Lower leg skin (tissue), 4 donors: Measurements from ENCODE around the gene HOXD9. TPM values are rescaled to one million over a fixed set of nuclear protein-coding genes. Genes with fewer than 3 reads are reported as not detected.

Source experiments
- DNase-seq, 2 donors: peaks; one replicate each; pipeline ENCODE4 v3.0.0-alpha.2; 2019; ENCODE audit warnings: low spot score in 2 of 2
- H3K4me3 ChIP-seq: fragments of 200-600 bp; sonication (generic); 2 replicates; pipeline ENCODE4 v1.5.1; 2017; ENCODE audit warnings: mild to moderate bottlenecking, low read depth; ENCODE audit not compliant: poor library complexity, severe bottlenecking
- POLR2A ChIP-seq, 2 donors: fragments of 450-650 bp; IDR thresholded peaks; one replicate each; pipeline ENCODE4 v1.6.1; 2016 to 2017; ENCODE audit warnings: antibody characterized with exemption in 2 of 2, mild to moderate bottlenecking in 1 of 2, moderate library complexity in 1 of 2
- WGBS, 2 donors: methylation state at CpG; one replicate each; pipeline ENCODE4 v1.1.5; 2018; 5-methylcytosine and 5-hydroxymethylcytosine counted together
- intact Hi-C: fragments of 100-400 bp; cut with DNase I; formaldehyde crosslinking; loops from one replicate; pipeline ENCODE4 v1.15.0; 2023; ENCODE audit warnings: low total_unique reads
- total RNA-seq, 4 donors: library from RNA; depleted of rRNA; stranded (reverse); fragments of >200 nt; gene quantifications; one replicate each; pipeline ENCODE4 v1.1.0, GENCODE V29; 2016
- TF ChIP-seq, protein P1 (sequence below), 3 donors: fragments of 450-650 bp; IDR thresholded peaks; one replicate each; pipeline ENCODE4 v1.5.1; 2016; ENCODE audit warnings: antibody characterized with exemption in 3 of 3, mild to moderate bottlenecking in 3 of 3, moderate library complexity in 2 of 3

HOXD9 gene
- total RNA-seq, 4 donors from 2014 or later: 0.89 to 5.3 (median 2.1) TPM

DNA sequence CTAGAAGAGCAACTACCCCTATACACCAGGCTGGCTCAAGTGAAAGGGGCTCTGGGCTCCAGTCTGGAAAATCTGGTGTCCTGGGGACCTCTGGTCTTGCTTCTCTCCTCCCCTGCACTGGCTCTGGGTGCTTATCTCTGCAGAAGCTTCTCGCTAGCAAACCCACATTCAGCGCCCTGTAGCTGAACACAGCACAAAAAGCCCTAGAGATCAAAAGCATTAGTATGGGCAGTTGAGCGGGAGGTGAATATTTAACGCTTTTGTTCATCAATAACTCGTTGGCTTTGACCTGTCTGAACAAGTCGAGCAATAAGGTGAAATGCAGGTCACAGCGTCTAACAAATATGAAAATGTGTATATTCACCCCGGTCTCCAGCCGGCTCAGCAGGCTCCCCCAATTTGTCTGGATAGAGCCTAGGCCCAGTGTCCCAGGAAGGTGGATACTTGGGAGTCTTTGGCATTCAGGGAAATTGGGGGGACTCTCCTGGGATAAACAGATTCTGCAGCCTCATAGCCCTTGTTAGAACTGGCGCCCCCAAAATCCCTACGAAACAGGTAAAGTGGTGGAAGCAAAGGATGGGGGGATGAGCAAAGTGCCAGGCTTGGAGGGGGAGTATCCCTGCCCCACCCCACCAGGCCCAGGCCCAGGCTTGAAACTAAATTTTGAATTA, 26.4 kb downstream of the HOXD9 start:
- TF ChIP-seq POLR2A (IDR thresholded peaks at IDR 0.05): no peak
- TF ChIP-seq, protein P1, sequence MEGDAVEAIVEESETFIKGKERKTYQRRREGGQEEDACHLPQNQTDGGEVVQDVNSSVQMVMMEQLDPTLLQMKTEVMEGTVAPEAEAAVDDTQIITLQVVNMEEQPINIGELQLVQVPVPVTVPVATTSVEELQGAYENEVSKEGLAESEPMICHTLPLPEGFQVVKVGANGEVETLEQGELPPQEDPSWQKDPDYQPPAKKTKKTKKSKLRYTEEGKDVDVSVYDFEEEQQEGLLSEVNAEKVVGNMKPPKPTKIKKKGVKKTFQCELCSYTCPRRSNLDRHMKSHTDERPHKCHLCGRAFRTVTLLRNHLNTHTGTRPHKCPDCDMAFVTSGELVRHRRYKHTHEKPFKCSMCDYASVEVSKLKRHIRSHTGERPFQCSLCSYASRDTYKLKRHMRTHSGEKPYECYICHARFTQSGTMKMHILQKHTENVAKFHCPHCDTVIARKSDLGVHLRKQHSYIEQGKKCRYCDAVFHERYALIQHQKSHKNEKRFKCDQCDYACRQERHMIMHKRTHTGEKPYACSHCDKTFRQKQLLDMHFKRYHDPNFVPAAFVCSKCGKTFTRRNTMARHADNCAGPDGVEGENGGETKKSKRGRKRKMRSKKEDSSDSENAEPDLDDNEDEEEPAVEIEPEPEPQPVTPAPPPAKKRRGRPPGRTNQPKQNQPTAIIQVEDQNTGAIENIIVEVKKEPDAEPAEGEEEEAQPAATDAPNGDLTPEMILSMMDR (IDR thresholded peaks at IDR 0.05): no peak
- intact Hi-C loops: no loop called here

DNA sequence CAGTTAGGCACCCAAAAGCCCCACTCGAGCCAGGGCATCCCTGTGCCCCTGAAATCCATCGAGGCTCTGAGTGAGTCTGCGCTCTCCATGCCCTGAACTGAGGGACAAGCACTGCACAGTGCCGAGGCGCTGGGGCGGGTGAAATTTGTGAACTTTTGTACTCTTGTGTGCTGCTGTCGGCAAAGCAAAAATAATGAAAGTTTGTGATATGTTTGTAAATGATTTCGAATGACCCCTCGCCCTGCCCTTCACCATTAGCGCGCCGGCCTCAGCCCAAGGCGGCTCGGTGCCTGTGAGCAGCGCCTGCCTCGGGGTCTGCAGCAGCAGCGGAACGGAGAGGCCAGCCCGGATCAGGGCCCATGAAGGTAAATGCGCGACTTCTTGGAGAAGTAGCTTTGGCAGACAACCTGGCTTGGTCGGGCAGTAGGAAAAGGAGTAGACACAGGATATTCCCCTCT, 27.0 kb downstream of the HOXD9 start:
- H3K4me3 ChIP-seq: no peak overlapping the region
- intact Hi-C loops: no loop called here
- no peak for TF ChIP-seq POLR2A (IDR thresholded peaks at IDR 0.05)
- TF ChIP-seq, protein P1 (IDR thresholded peaks at IDR 0.05): no peak
- DNase-seq: no peak
- 59 to 74% methylated on average over 22 of the region's 22 CpGs for WGBS, 2 donors

More for the DNA sequence above, 26.4 kb downstream of the HOXD9 start:
- no peak overlapping the region for H3K4me3 ChIP-seq
- 57 to 67% methylated on average over 11 of the region's 11 CpGs for WGBS, 2 donors
- DNase-seq: peak in 1 of 2 donors; percentile 68

- intact Hi-C loops: no loop called here
- H3K4me3 ChIP-seq: no peak overlapping the region
- TF ChIP-seq, protein P1 (IDR thresholded peaks at IDR 0.05): no peak
- TF ChIP-seq POLR2A (IDR thresholded peaks at IDR 0.05): no peak
- peak in 1 of 2 donors; percentile 77 for DNase-seq
- WGBS, 2 donors: 64 to 75% methylated on average over 24 of the region's 24 CpGs
Measured at GRCh38 chr2:176149939-176150583, 27.5 kb downstream of the HOXD9 start.

- TF ChIP-seq, protein P1 (IDR thresholded peaks at IDR 0.05): no peak
- TF ChIP-seq POLR2A (IDR thresholded peaks at IDR 0.05): no peak
- peak in 1 of 2 donors; percentile 75 for DNase-seq
- intact Hi-C loops: no loop called here
- WGBS, 2 donors: 66 to 73% methylated on average over 14 of the region's 14 CpGs
- H3K4me3 ChIP-seq: no peak overlapping the region
Measured at GRCh38 chr2:176150584-176151441, 28.3 kb downstream of the HOXD9 start.

DNA sequence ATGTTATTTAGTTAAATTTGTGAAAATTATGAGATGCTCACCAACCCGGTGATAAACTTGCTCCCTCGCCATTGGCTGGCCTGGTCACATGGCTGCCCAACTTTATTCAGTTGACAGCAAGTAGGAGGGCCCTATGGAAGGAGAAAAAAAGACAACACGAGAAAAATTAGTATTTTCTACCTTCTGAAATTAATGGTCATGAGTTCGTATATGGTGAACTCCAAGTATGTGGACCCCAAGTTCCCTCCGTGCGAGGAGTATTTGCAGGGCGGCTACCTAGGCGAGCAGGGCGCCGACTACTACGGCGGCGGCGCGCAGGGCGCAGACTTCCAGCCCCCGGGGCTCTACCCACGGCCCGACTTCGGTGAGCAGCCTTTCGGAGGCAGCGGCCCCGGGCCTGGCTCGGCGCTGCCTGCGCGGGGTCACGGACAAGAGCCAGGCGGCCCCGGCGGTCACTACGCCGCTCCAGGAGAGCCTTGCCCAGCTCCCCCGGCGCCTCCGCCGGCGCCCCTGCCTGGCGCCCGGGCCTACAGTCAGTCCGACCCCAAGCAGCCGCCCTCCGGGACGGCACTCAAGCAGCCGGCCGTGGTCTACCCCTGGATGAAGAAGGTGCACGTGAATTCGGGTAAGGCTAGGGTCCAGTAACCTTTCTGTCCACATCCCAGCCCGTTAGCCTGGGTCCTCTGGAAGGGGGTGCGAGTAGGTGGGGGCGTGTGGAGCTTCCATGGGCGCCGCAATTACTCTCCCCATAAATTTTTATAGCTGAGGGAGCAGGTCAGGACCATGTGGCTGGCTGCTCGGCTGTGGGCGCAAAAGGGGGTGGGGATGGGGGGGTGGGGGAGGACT, 29.1 kb downstream of the HOXD9 start, which contains the start of gene HOXD4:
Gene HOXD4 (plus strand): TSS at position 109 of the 846 bp plus-strand sequence. CDS start 84 bp downstream, at position 193.
- 38 to 58% methylated on average over 32 to 55 of the region's 55 CpGs for WGBS, 2 donors
- H3K4me3 ChIP-seq: no peak within 1 kb of the TSS
- intact Hi-C loops: no loop called here
- DNase-seq: peak in 1 of 2 donors; percentile 70
- TF ChIP-seq, protein P1 (IDR thresholded peaks at IDR 0.05): no peak
- no peak for TF ChIP-seq POLR2A (IDR thresholded peaks at IDR 0.05)
